Osteoblast (primary cell): Measurements from ENCODE around the gene CNIH2. TPM values are rescaled to one million over a fixed set of nuclear protein-coding genes. Genes with fewer than 3 reads are reported as not detected.

Experiments
- DNase-seq: peaks from one replicate; pipeline ENCODE4 v3.0.0; 2011; ENCODE audit warnings: low spot score, mixed read lengths; ENCODE audit not compliant: insufficient read length; ENCODE audit errors: missing footprints
- H2AFZ ChIP-seq: 2 replicates; pipeline ENCODE4 v1.6.0; 2011; ENCODE audit warnings: mild to moderate bottlenecking, low read length
- H3K27ac ChIP-seq: 2 replicates; pipeline ENCODE4 v1.5.1; 2011; ENCODE audit warnings: mild to moderate bottlenecking, low read depth, low read length, moderate library complexity
- H3K27me3 ChIP-seq: 2 replicates; pipeline ENCODE4 v1.6.0; 2012; ENCODE audit warnings: mild to moderate bottlenecking, control low read depth, inconsistent platforms, low read length, moderate library complexity; ENCODE audit not compliant: insufficient read depth
- H3K36me3 ChIP-seq: 2 replicates; pipeline ENCODE4 v1.5.1; 2011; ENCODE audit warnings: mild to moderate bottlenecking, low read length, control low read depth, moderate library complexity; ENCODE audit not compliant: insufficient read depth
- H3K4me1 ChIP-seq: 2 replicates; pipeline ENCODE4 v1.5.1; 2011; ENCODE audit warnings: mild to moderate bottlenecking, low read length, control low read depth, moderate library complexity; ENCODE audit not compliant: insufficient read depth
- H3K4me2 ChIP-seq: 2 replicates; pipeline ENCODE4 v1.6.0; 2011; ENCODE audit warnings: mild to moderate bottlenecking, low read length; ENCODE audit not compliant: insufficient read depth
- H3K4me3 ChIP-seq: fragments of 200-600 bp; sonication (generic); 3 replicates; pipeline ENCODE4 v1.5.1; 2012; ENCODE audit warnings: mild to moderate bottlenecking, low read length, inconsistent platforms; ENCODE audit not compliant: insufficient read depth
- H3K79me2 ChIP-seq: 2 replicates; pipeline ENCODE4 v1.6.0; 2012; ENCODE audit warnings: mild to moderate bottlenecking, low read length, control low read depth, inconsistent platforms; ENCODE audit not compliant: insufficient read depth
- H3K9me3 ChIP-seq: 2 replicates; pipeline ENCODE4 v1.5.1; 2011; ENCODE audit warnings: low read depth, low read length, control low read depth
- H4K20me1 ChIP-seq: 2 replicates; pipeline ENCODE4 v1.6.0; 2012; ENCODE audit warnings: mild to moderate bottlenecking, low read length, control low read depth; ENCODE audit not compliant: insufficient read depth
- total RNA-seq: library from RNA; depleted of rRNA; stranded (reverse); fragments of >200 nt; gene quantifications from 2 replicates; pipeline ENCODE4 v1.2.3, GENCODE V29; 2012
- TF ChIP-seq, protein P1 (sequence below): IDR thresholded peaks from 2 replicates; pipeline ENCODE4 v1.5.1; 2011; ENCODE audit warnings: mild to moderate bottlenecking, low read depth, low read length, moderate library complexity; ENCODE audit errors: extremely low read depth

The CNIH2 gene
- total RNA-seq, 1 donor: not detected

DNA sequence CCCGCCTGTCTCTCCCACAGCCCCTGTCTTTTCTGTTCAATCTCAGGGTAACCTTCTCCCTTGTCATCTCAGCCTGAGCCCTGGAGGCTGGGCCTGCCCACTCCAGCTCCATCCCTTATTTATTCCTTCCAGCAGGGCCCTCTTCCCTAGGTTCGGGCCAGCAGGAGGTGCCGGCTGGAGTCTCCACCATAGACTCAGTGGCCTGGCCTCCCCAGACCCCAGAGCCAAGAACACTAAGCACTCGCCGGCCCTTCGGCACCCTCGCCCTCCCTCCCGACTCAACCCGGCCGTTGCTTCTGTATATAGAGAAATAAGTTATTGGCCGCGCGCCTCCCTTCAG is 11.0 kb upstream of the CNIH2 start:
- TF ChIP-seq, protein P1, sequence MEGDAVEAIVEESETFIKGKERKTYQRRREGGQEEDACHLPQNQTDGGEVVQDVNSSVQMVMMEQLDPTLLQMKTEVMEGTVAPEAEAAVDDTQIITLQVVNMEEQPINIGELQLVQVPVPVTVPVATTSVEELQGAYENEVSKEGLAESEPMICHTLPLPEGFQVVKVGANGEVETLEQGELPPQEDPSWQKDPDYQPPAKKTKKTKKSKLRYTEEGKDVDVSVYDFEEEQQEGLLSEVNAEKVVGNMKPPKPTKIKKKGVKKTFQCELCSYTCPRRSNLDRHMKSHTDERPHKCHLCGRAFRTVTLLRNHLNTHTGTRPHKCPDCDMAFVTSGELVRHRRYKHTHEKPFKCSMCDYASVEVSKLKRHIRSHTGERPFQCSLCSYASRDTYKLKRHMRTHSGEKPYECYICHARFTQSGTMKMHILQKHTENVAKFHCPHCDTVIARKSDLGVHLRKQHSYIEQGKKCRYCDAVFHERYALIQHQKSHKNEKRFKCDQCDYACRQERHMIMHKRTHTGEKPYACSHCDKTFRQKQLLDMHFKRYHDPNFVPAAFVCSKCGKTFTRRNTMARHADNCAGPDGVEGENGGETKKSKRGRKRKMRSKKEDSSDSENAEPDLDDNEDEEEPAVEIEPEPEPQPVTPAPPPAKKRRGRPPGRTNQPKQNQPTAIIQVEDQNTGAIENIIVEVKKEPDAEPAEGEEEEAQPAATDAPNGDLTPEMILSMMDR: no peak
- Histone ChIP-seq H3K27ac (peak overlapping the region; percentile 33), H3K4me2 (peak overlapping the region; percentile 89), H3K4me3 (peak overlapping the region; percentile 98), H4K20me1 (peaks cover 26% of the 10 kb centered on the region), H3K4me1 (peaks cover 22% of the 10 kb centered on the region), H3K27me3 (no peaks in the 10 kb centered on the region), H3K36me3 (peaks cover 28% of the 10 kb centered on the region), H2AFZ (peak overlapping the region; percentile 86), H3K79me2 (peaks cover 33% of the 10 kb centered on the region), H3K9me3 (no peaks in the 10 kb centered on the region)
- no peak for DNase-seq

DNA sequence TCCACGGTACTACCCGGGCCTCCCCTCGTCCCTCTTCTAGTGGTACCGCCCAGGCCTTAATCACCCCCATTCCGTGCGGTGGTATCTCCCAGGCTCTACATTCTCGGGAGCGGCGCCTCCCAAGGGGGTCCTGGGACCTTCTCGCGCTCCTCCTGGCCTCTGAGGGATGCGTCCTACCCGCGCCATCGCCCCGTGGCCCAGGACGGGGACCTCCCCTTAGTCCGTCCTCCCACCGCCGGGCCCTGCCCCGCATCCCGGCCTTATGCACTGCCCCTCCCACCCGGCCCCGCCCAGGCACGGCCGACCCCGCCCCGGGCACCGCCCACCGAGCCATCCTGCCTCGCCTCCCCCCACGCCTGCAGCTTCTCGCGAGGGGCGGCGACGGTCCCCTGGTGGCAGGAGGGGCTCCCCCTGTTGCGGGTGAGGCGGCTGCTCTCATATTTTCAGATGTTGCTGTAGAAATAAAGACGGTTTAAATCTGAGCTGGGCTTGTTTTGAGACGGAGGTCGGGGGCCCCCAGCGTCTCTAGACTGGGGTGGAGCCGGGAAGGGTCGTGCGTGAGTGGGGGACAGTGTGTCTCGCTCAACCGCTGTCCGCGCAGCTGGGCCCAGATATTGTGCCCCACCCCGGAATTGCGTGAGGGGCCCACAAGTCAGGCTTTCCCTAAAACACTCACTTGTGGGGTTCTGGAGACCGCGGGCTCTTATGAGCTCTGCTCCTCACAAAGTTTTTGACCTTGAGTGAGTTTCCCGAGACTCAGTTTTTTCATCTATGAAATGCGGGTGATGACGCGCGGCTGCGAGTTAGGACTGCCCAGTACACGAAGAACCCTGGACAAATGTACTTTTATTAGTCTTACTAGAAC is 10.4 kb upstream of the CNIH2 start:
- Histone ChIP-seq H2AFZ (peak overlapping the region; percentile 86), H3K27ac (peak overlapping the region; percentile 81), H3K27me3 (no peaks in the 10 kb centered on the region), H3K79me2 (peaks cover 37% of the 10 kb centered on the region), H3K4me1 (peaks cover 22% of the 10 kb centered on the region), H3K9me3 (no peaks in the 10 kb centered on the region), H3K4me2 (peak overlapping the region; percentile 89), H4K20me1 (peaks cover 31% of the 10 kb centered on the region), H3K4me3 (peak overlapping the region; percentile 98), H3K36me3 (peaks cover 28% of the 10 kb centered on the region)
- peak; percentile 98 for DNase-seq
- TF ChIP-seq, protein P1: no peak

DNA sequence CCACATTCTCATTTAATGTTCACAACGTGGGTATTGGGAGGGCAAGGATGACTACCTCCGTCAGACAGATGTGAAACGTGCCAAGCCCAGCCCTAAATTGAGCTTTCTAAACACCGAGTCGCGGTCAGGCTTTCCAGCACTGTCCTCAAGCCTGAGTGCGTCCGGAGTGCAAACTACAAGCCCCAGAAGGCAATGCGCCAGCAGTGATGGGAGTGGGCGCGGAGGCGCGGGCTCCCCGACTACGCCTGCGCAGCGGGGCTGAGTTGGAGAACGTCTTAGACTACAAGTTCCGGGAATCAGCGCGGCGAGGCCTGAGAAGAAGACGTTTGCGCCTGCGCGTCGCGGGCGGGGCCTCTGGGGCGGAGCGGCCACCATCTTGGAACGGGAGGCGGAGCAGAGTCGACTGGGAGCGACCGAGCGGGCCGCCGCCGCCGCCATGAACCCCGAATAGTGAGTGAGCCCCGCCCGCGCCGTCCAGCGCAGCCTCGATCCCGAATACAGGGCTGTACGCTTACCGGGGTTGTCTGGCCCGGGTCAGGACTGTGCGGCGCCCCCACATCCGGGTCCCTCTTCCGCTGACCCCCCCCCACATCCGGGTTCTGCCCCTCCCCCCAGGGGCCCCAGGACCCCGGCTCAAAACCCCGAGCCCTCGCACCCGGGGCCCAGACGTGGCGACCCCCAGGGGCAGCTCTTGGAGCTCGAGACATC is 9.6 kb upstream of the CNIH2 start, which contains the start of gene RAB1B:
Gene RAB1B (plus strand): TSS at position 396 of the 708 bp plus-strand sequence. CDS start 41 bp downstream, at position 437.
- Histone ChIP-seq H3K36me3 (peaks cover 31% of the 10 kb centered on the region), H3K27ac (peak within 1 kb of the TSS; percentile 81), H3K27me3 (no peaks in the 10 kb centered on the region), H3K79me2 (peaks cover 37% of the 10 kb centered on the region), H4K20me1 (peaks cover 37% of the 10 kb centered on the region), H3K4me3 (peak within 1 kb of the TSS; percentile 98), H3K9me3 (no peaks in the 10 kb centered on the region), H2AFZ (peak within 1 kb of the TSS; percentile 79), H3K4me2 (peak within 1 kb of the TSS; percentile 97), H3K4me1 (peaks cover 22% of the 10 kb centered on the region)
- TF ChIP-seq, protein P1: no peak
- peak; percentile 100 for DNase-seq
